SK-N-SH (cell line): ENCODE measurements around the gene KRT78. TPM values are rescaled to one million over a fixed set of nuclear protein-coding genes. Genes with fewer than 3 reads are reported as not detected.

ENCODE experiments used
- CTCF ChIA-PET: fragments of 300-600, 350-600 bp; formaldehyde crosslinking; extraction: SDS; loops from one replicate; lab custom pipeline; 2021; lab: Yijun Ruan, JAX
- POLR2A ChIA-PET: fragments of 350-600 bp; sonication (Branson Sonifier 250); formaldehyde crosslinking; extraction: SDS; loops from one replicate; lab custom pipeline; 2020; ENCODE audit warnings: antibody characterized with exemption, inconsistent platforms; lab: Yijun Ruan, JAX
- DNase-seq: peaks from one replicate; pipeline ENCODE4 v3.0.0; 2012
- H2AFZ ChIP-seq: fragments of 200-600 bp; sonication (generic); 2 replicates; pipeline ENCODE4 v1.8.1; 2016; ENCODE audit warnings: antibody characterized with exemption, mild to moderate bottlenecking, low read depth
- H3F3A ChIP-seq: fragments of 200-600 bp; sonication (generic); replicated peaks from 2 replicates; pipeline ENCODE3; 2016; ENCODE audit warnings: antibody characterized with exemption, mild to moderate bottlenecking; ENCODE audit not compliant: insufficient read depth
- H3K27ac ChIP-seq, 2 experiments: fragments of 200-500 bp in 1 of 2; fragments of 200-600 bp in 1 of 2; sonication (Bioruptor generic) in 1 of 2; sonication (generic), shearing (Covaris generic) in 1 of 2; 2 replicates each; pipeline versions ENCODE4 v1.5.1 to v1.6.1; 2014 to 2016; ENCODE audit warnings: low read depth in 2 of 2, inconsistent platforms in 1 of 2, low read length in 1 of 2, mild to moderate bottlenecking in 1 of 2, mixed read lengths in 1 of 2
- H3K27me3 ChIP-seq: fragments of 200-600 bp; sonication (generic), shearing (Covaris generic); 2 replicates; pipeline ENCODE4 v1.6.1; 2016; ENCODE audit warnings: mixed run types; ENCODE audit not compliant: insufficient read depth
- H3K36me3 ChIP-seq, 2 experiments: fragments of 200-500 bp in 1 of 2; fragments of 200-600 bp in 1 of 2; sonication (Bioruptor generic) in 1 of 2; sonication (generic) in 1 of 2; replicated peaks in 1 of 2; 2 replicates each; pipeline versions ENCODE3 to v1.5.1; 2014 to 2016; ENCODE audit warnings: low read length in 1 of 2, mild to moderate bottlenecking in 1 of 2; ENCODE audit not compliant: insufficient read depth in 2 of 2, control insufficient read depth in 1 of 2
- H3K4me1 ChIP-seq, 2 experiments: fragments of 200-500 bp in 1 of 2; fragments of 200-600 bp in 1 of 2; sonication (Bioruptor generic) in 1 of 2; sonication (generic), shearing (Covaris generic) in 1 of 2; 2 replicates each; pipeline versions ENCODE4 v1.5.1 to v1.6.1; 2014 to 2016; ENCODE audit warnings: low read depth in 1 of 2, low read length in 1 of 2, mixed run types in 1 of 2; ENCODE audit not compliant: insufficient read depth in 2 of 2, control insufficient read depth in 1 of 2
- H3K4me2 ChIP-seq: fragments of 200-600 bp; sonication (generic), shearing (Covaris generic); 2 replicates; pipeline ENCODE4 v1.6.1; 2017; ENCODE audit warnings: mixed run types
- H3K4me3 ChIP-seq, 2 experiments: fragments of 200-500 bp in 1 of 2; fragments of 200-600 bp in 1 of 2; sonication (Bioruptor generic) in 1 of 2; sonication (generic), shearing (Covaris generic) in 1 of 2; 2 replicates each; pipeline versions ENCODE4 v1.5.1 to v1.8.1; 2014 to 2016; ENCODE audit warnings: low read depth in 2 of 2, inconsistent platforms in 1 of 2, low read length in 1 of 2, mild to moderate bottlenecking in 1 of 2, mixed read lengths in 1 of 2, moderate library complexity in 1 of 2
- H3K79me2 ChIP-seq: fragments of 200-600 bp; sonication (generic); 2 replicates; pipeline ENCODE4 v1.8.1; 2017; ENCODE audit warnings: mild to moderate bottlenecking; ENCODE audit not compliant: insufficient read depth
- H3K9ac ChIP-seq: fragments of 200-600 bp; sonication (generic); 2 replicates; pipeline ENCODE4 v1.6.1; 2017; ENCODE audit warnings: mixed run types
- H3K9me2 ChIP-seq: fragments of 200-600 bp; sonication (generic); 2 replicates; pipeline ENCODE4 v1.6.1; 2017; ENCODE audit warnings: mixed run types
- H3K9me3 ChIP-seq: fragments of 200-600 bp; sonication (generic); 2 replicates; pipeline ENCODE4 v1.6.1; 2017; ENCODE audit warnings: mixed run types, mild to moderate bottlenecking, moderate library complexity
- H4K20me1 ChIP-seq: fragments of 200-600 bp; sonication (generic); 2 replicates; pipeline ENCODE4 v1.6.1; 2017; ENCODE audit warnings: mild to moderate bottlenecking, mixed run types; ENCODE audit not compliant: insufficient read depth
- ELF1 ChIP-seq: IDR thresholded peaks from 2 replicates; pipeline ENCODE4 v1.4.0; 2012
- EZH2phosphoT487 ChIP-seq: fragments of 200-600 bp; sonication (generic); IDR thresholded peaks from 2 replicates; pipeline ENCODE4 v1.6.1; 2017; ENCODE audit warnings: low read depth, mixed run types, mild to moderate bottlenecking, antibody characterized with exemption, moderate library complexity, borderline replicate concordance
- FOSL2 ChIP-seq: IDR thresholded peaks from 2 replicates; pipeline ENCODE4 v1.4.0; 2012; ENCODE audit warnings: low read depth, mild to moderate bottlenecking, moderate library complexity, borderline replicate concordance
- GABPA ChIP-seq: IDR thresholded peaks from 2 replicates; pipeline ENCODE4 v1.4.0; 2012; ENCODE audit warnings: low read depth, mild to moderate bottlenecking
- JUND ChIP-seq: IDR thresholded peaks from 2 replicates; pipeline ENCODE4 v1.4.0; 2012
- MEF2A ChIP-seq: IDR thresholded peaks from 2 replicates; pipeline ENCODE4 v1.4.0; 2012; ENCODE audit warnings: low read depth, borderline replicate concordance
- MXI1 ChIP-seq: IDR thresholded peaks from 2 replicates; pipeline ENCODE4 v1.6.1; 2012; ENCODE audit warnings: mild to moderate bottlenecking, low read depth, low read length, improper control_type of control experiment
- NFIC ChIP-seq: IDR thresholded peaks from 2 replicates; pipeline ENCODE4 v1.4.0; 2012; ENCODE audit warnings: borderline replicate concordance
- NRF1 ChIP-seq: IDR thresholded peaks from 2 replicates; pipeline ENCODE4 v1.6.1; 2012; ENCODE audit warnings: low read depth, mild to moderate bottlenecking, low read length
- POLR2AphosphoS5 ChIP-seq: IDR thresholded peaks from 2 replicates; pipeline ENCODE4 v1.6.1; 2012; ENCODE audit warnings: low read depth, low read length
- RAD21 ChIP-seq: IDR thresholded peaks from 2 replicates; pipeline ENCODE4 v1.6.1; 2012; ENCODE audit warnings: mild to moderate bottlenecking, low read length
- RCOR1 ChIP-seq: fragments of 150-350 bp; IDR thresholded peaks from 2 replicates; pipeline ENCODE4 v1.6.1; 2017; ENCODE audit warnings: antibody characterized with exemption, low read length
- SIN3A ChIP-seq: IDR thresholded peaks from 2 replicates; pipeline ENCODE4 v1.6.1; 2012; ENCODE audit warnings: low read depth, mild to moderate bottlenecking, low read length, moderate library complexity, borderline replicate concordance
- TCF12 ChIP-seq: IDR thresholded peaks from 2 replicates; pipeline ENCODE4 v1.4.0; 2012
- YY1 ChIP-seq: IDR thresholded peaks from 2 replicates; pipeline ENCODE4 v1.4.0; 2012; ENCODE audit warnings: low read depth, mild to moderate bottlenecking
- WGBS: methylation state at CpG from one replicate; pipeline ENCODE4 v1.1.6; 2017; ENCODE audit warnings: low lambda C conversion rate; 5-methylcytosine and 5-hydroxymethylcytosine counted together
- polyA plus RNA-seq, 3 experiments: library from polyadenylated mRNA; depleted of rRNA; stranded (reverse); fragments of >200 nt; gene quantifications; 2 replicates each; pipeline ENCODE4 v1.2.3, GENCODE V29; 2012
- TF ChIP-seq, protein P1 (sequence below): IDR thresholded peaks from 2 replicates; pipeline ENCODE4; 2012
- TF ChIP-seq, protein P2 (sequence below): IDR thresholded peaks from 2 replicates; pipeline ENCODE4 v1.4.0; 2012; ENCODE audit warnings: low read depth
- TF ChIP-seq, protein P3 (sequence below): fragments of 200-600 bp; sonication (generic); IDR thresholded peaks from 2 replicates; pipeline ENCODE4 v1.6.1; 2017; ENCODE audit warnings: antibody characterized with exemption, mild to moderate bottlenecking, moderate library complexity
- TF ChIP-seq, protein P4 (sequence below): fragments of 150-350 bp; IDR thresholded peaks from 2 replicates; pipeline ENCODE4 v1.6.1; 2016; ENCODE audit warnings: mild to moderate bottlenecking, low read depth, low read length

Gene KRT78
- polyA plus RNA-seq, 1 of the 3 experiments (the other 2 are of a cell fraction): not detected

DNA sequence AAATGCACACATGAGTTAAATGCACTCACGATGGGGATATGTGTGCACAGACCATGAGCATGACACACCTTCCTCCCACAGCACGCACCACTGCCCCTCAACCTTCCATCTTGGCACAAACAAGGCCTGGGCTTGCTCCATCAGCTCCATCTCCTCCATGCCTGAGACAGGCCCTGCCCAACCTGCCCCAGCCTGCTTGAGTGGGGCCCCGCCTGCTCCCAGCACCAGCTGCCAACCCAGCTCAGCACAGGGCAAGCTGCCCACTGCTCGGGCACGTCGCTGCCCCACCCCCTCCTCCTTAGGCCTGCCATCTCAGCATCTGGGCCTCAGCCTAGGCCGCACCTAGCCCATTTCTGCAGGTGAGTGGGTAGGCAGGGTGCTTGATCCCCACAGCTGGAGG, 27.6 kb upstream of the KRT78 start:
- no peak overlapping the region for H3K9ac ChIP-seq
- H3K9me3 ChIP-seq: no peaks in the 10 kb centered on the region
- H3K4me3 ChIP-seq: no peak overlapping the region
- WGBS: 86% methylated on average over 6 of the region's 7 CpGs
- no peaks in the 10 kb centered on the region for H3K36me3 ChIP-seq
- H3K4me2 ChIP-seq: no peak overlapping the region
- no peak overlapping the region for H2AFZ ChIP-seq
- DNase-seq: no peak
- peaks cover 10 to 11% of the 10 kb centered on the region in 2 experiments; a peak in 3 of 4 replicates for H3K4me1 ChIP-seq
- no peaks in the 10 kb centered on the region for H3K27me3 ChIP-seq
- no peaks in the 10 kb centered on the region for H3K9me2 ChIP-seq
- H3K27ac ChIP-seq: no peak overlapping the region
- peaks cover 9% of the 10 kb centered on the region for H3F3A ChIP-seq
- no peaks in the 10 kb centered on the region for H3K79me2 ChIP-seq
- H4K20me1 ChIP-seq: no peaks in the 10 kb centered on the region
- CTCF ChIA-PET: interaction anchor here (1.0 to 7.1 kb wide), 6 partner anchors 9 to 549 kb away, joined by 3 to 111 read pairs (median 4); no protein-coding TSS in a partner anchor
- TF ChIP-seq MEF2A: no peak
- no peak for TF ChIP-seq FOSL2
- TF ChIP-seq TCF12: no peak
- no peak for TF ChIP-seq NFIC
- TF ChIP-seq, protein P1, sequence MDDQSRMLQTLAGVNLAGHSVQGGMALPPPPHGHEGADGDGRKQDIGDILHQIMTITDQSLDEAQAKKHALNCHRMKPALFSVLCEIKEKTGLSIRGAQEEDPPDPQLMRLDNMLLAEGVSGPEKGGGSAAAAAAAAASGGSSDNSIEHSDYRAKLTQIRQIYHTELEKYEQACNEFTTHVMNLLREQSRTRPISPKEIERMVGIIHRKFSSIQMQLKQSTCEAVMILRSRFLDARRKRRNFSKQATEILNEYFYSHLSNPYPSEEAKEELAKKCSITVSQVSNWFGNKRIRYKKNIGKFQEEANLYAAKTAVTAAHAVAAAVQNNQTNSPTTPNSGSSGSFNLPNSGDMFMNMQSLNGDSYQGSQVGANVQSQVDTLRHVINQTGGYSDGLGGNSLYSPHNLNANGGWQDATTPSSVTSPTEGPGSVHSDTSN: no peak
- no peak for TF ChIP-seq MXI1
- TF ChIP-seq RAD21: no peak
- TF ChIP-seq, protein P2, sequence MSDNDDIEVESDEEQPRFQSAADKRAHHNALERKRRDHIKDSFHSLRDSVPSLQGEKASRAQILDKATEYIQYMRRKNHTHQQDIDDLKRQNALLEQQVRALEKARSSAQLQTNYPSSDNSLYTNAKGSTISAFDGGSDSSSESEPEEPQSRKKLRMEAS: no peak
- TF ChIP-seq EZH2phosphoT487: no peak
- TF ChIP-seq, protein P3, sequence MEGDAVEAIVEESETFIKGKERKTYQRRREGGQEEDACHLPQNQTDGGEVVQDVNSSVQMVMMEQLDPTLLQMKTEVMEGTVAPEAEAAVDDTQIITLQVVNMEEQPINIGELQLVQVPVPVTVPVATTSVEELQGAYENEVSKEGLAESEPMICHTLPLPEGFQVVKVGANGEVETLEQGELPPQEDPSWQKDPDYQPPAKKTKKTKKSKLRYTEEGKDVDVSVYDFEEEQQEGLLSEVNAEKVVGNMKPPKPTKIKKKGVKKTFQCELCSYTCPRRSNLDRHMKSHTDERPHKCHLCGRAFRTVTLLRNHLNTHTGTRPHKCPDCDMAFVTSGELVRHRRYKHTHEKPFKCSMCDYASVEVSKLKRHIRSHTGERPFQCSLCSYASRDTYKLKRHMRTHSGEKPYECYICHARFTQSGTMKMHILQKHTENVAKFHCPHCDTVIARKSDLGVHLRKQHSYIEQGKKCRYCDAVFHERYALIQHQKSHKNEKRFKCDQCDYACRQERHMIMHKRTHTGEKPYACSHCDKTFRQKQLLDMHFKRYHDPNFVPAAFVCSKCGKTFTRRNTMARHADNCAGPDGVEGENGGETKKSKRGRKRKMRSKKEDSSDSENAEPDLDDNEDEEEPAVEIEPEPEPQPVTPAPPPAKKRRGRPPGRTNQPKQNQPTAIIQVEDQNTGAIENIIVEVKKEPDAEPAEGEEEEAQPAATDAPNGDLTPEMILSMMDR: no peak
- TF ChIP-seq YY1: no peak
- TF ChIP-seq GABPA: no peak
- TF ChIP-seq, protein P4, sequence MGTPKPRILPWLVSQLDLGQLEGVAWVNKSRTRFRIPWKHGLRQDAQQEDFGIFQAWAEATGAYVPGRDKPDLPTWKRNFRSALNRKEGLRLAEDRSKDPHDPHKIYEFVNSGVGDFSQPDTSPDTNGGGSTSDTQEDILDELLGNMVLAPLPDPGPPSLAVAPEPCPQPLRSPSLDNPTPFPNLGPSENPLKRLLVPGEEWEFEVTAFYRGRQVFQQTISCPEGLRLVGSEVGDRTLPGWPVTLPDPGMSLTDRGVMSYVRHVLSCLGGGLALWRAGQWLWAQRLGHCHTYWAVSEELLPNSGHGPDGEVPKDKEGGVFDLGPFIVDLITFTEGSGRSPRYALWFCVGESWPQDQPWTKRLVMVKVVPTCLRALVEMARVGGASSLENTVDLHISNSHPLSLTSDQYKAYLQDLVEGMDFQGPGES: no peak
- TF ChIP-seq RCOR1: no peak
- no peak for TF ChIP-seq JUND
- TF ChIP-seq ELF1: no peak
- TF ChIP-seq SIN3A: no peak
- no peak for TF ChIP-seq NRF1
- no peak for TF ChIP-seq POLR2AphosphoS5
- POLR2A ChIA-PET: no interaction called here
